ENCODE results near the gene PXYLP1. TPM values are rescaled to one million over a fixed set of nuclear protein-coding genes. Genes with fewer than 3 reads are reported as not detected.
A peak's percentile ranks its signal among the peaks of the same experiment; 100 is the strongest.

PXYLP1 gene
- total RNA-seq, 1 experiment from 2014 or later = 16.3 TPM

DNA sequence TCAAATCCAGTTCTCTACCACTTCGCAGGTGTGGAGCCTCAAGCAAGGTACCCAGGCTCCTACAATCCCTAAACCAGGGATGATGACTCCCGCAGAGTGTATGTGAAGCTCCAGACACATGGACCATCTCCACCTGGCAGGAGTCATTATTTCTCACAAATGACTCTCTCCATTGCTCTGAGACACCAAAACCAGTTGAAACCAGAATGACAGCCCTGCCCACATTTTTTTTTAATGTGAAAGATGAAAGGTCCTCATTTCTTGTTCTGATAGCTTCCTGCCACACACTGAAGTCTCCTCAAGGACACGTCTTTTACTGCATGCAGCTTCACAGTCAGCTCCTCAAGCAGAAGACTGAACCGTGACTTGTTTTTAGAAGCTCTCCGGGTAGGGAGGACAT, 75.3 kb downstream of the PXYLP1 start:
- TF ChIP-seq, protein P1, sequence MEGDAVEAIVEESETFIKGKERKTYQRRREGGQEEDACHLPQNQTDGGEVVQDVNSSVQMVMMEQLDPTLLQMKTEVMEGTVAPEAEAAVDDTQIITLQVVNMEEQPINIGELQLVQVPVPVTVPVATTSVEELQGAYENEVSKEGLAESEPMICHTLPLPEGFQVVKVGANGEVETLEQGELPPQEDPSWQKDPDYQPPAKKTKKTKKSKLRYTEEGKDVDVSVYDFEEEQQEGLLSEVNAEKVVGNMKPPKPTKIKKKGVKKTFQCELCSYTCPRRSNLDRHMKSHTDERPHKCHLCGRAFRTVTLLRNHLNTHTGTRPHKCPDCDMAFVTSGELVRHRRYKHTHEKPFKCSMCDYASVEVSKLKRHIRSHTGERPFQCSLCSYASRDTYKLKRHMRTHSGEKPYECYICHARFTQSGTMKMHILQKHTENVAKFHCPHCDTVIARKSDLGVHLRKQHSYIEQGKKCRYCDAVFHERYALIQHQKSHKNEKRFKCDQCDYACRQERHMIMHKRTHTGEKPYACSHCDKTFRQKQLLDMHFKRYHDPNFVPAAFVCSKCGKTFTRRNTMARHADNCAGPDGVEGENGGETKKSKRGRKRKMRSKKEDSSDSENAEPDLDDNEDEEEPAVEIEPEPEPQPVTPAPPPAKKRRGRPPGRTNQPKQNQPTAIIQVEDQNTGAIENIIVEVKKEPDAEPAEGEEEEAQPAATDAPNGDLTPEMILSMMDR (IDR thresholded peaks at IDR 0.05; ENCODE audit: unreplicated experiment) = no peak
- BruUV-seq (replicated peaks) = no TSS peak
- Mint-ChIP-seq H3K4me3 (ENCODE audit: low read depth, unreplicated experiment) (no peak overlapping the region), H3K27me3 (ENCODE audit: unreplicated experiment) (peaks cover 21% of the 10 kb centered on the region), H3K36me3 (ENCODE audit: insufficient read depth, unreplicated experiment) (peaks cover 17% of the 10 kb centered on the region), H3K4me1 (ENCODE audit: low read depth, unreplicated experiment) (peaks cover 23% of the 10 kb centered on the region), H3K9me3 (ENCODE audit: low read depth, unreplicated experiment) (no peaks in the 10 kb centered on the region), H3K27ac (ENCODE audit: unreplicated experiment) (no peak overlapping the region)
- CTCF ChIA-PET = interaction anchor here (1.6 kb wide), 2 partner anchors 60 to 148 kb away, joined by 3 to 5 read pairs; no protein-coding TSS in a partner anchor
- DNase-seq = no peak
- intact Hi-C loops (cut with micrococcal nuclease; ENCODE audit: unreplicated experiment) = loop anchor here (10.0 kb wide), 1 partner anchor 338 kb away; no protein-coding TSS in a partner anchor

GRCh38 chr3:141307351-141308059, 75.9 kb downstream of the PXYLP1 start:
- H3K36me3 Mint-ChIP-seq (ENCODE audit: insufficient read depth, unreplicated experiment) = peaks cover 21% of the 10 kb centered on the region
- H3K9me3 Mint-ChIP-seq (ENCODE audit: low read depth, unreplicated experiment) = no peaks in the 10 kb centered on the region
- BruUV-seq (replicated peaks) = no TSS peak
- no peak for DNase-seq
- intact Hi-C loops (cut with micrococcal nuclease; ENCODE audit: unreplicated experiment) = loop anchor here (10.0 kb wide), 1 partner anchor 337 kb away; no protein-coding TSS in a partner anchor
- peaks cover 29% of the 10 kb centered on the region for H3K4me1 Mint-ChIP-seq (ENCODE audit: low read depth, unreplicated experiment)
- TF ChIP-seq, protein P1 (IDR thresholded peaks at IDR 0.05; ENCODE audit: unreplicated experiment) = no peak
- H3K4me3 Mint-ChIP-seq (ENCODE audit: low read depth, unreplicated experiment) = no peak overlapping the region
- no peak overlapping the region for H3K27ac Mint-ChIP-seq (ENCODE audit: unreplicated experiment)
- H3K27me3 Mint-ChIP-seq (ENCODE audit: unreplicated experiment) = peaks cover 21% of the 10 kb centered on the region
- CTCF ChIA-PET = interaction anchor here (1.1 to 1.6 kb wide), 11 partner anchors 10 to 148 kb away, joined by 3 to 19 read pairs (median 4); partner anchors contain the start of gene PXYLP1

DNA sequence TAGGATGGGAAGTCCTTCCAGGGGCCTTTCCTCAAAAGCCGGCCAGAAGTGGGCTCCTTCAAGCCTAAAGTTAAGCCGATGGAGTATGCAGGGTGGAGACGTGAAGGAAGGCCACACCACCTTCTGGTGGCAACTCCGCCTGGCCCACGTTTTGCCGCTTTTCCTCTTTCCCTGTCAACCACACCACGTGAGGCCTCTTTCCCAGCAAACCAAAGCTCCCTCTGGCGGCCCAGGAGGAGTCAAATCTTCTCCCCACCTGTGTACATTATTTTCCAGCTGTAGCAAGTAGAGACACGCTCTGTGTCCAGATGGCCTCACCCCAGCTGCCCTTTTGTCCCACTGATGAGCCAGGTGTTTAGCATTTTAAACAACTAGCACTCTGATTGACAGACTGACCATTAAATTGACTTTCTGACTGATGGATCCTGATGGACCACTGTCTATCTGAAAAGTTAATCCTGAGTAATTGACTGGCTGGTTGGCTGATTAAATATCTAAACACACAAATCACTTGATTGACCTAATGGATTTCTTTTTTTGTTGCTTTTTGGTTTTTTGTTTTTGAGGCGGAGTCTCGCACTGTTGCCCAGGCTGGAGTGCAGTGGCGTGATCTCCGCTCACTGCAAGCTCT, 77.1 kb downstream of the PXYLP1 start:
- peak overlapping the region; percentile 48 for H3K27ac Mint-ChIP-seq (ENCODE audit: unreplicated experiment)
- H3K4me1 Mint-ChIP-seq (ENCODE audit: low read depth, unreplicated experiment) = peaks cover 39% of the 10 kb centered on the region
- intact Hi-C loops (cut with micrococcal nuclease; ENCODE audit: unreplicated experiment) = loop anchor here (10.0 kb wide), 1 partner anchor 336 kb away; no protein-coding TSS in a partner anchor

GRCh38 chr3:141311170-141311495, 79.5 kb downstream of the PXYLP1 start:
- H3K9me3 Mint-ChIP-seq (ENCODE audit: low read depth, unreplicated experiment) = no peaks in the 10 kb centered on the region
- CTCF ChIA-PET = interaction anchor here (0.7 to 2.5 kb wide), 29 partner anchors 11 to 250 kb away, joined by 3 to 54 read pairs (median 6); partner anchors contain the start of genes PXYLP1, RASA2 and ZBTB38
- peak overlapping the region; percentile 81 for H3K4me3 Mint-ChIP-seq (ENCODE audit: low read depth, unreplicated experiment)
- TF ChIP-seq, protein P1 (IDR thresholded peaks at IDR 0.05; ENCODE audit: unreplicated experiment) = no peak
- intact Hi-C loops (cut with micrococcal nuclease; ENCODE audit: unreplicated experiment) = loop anchor here (1.0 kb wide), 1 partner anchor 141 kb away; no protein-coding TSS in a partner anchor
- H3K27me3 Mint-ChIP-seq (ENCODE audit: unreplicated experiment) = peaks cover 21% of the 10 kb centered on the region
- peak overlapping the region; percentile 69 for H3K27ac Mint-ChIP-seq (ENCODE audit: unreplicated experiment)
- DNase-seq = no peak
- TSS peak; percentile 97 for BruUV-seq (replicated peaks)
- H3K36me3 Mint-ChIP-seq (ENCODE audit: insufficient read depth, unreplicated experiment) = peaks cover 21% of the 10 kb centered on the region
- H3K4me1 Mint-ChIP-seq (ENCODE audit: low read depth, unreplicated experiment) = peaks cover 39% of the 10 kb centered on the region

More for the DNA sequence above, 77.1 kb downstream of the PXYLP1 start:
- BruUV-seq (replicated peaks) = no TSS peak
- Mint-ChIP-seq H3K9me3 (ENCODE audit: low read depth, unreplicated experiment) (no peaks in the 10 kb centered on the region), H3K4me3 (ENCODE audit: low read depth, unreplicated experiment) (no peak overlapping the region), H3K27me3 (ENCODE audit: unreplicated experiment) (peaks cover 21% of the 10 kb centered on the region), H3K36me3 (ENCODE audit: insufficient read depth, unreplicated experiment) (peaks cover 21% of the 10 kb centered on the region)
- DNase-seq = peak; percentile 92
- TF ChIP-seq, protein P1 (IDR thresholded peaks at IDR 0.05; ENCODE audit: unreplicated experiment) = peak; percentile 89
- CTCF ChIA-PET = interaction anchor here (0.6 to 1.5 kb wide), 22 partner anchors 11 to 248 kb away, joined by 3 to 19 read pairs (median 3); partner anchors contain the start of genes PXYLP1, RASA2 and ZBTB38
